PFSK-1 (cell line): ENCODE measurements around the gene UBA5.

Experiments used
- FOXP2 ChIP-seq: optimal IDR thresholded peaks from 2 replicates; pipeline ENCODE3; 2011; ENCODE audit warnings: borderline replicate concordance, control low read depth, inconsistent platforms; ENCODE audit not compliant: insufficient read depth; ENCODE audit errors: extremely low read length, extremely low read depth
- POLR2AphosphoS5 ChIP-seq: IDR thresholded peaks from 2 replicates; pipeline ENCODE4 v1.6.1; 2012; ENCODE audit warnings: low read depth, mild to moderate bottlenecking, control low read depth, low read length, moderate library complexity
- SIN3A ChIP-seq: IDR thresholded peaks from 2 replicates; pipeline ENCODE4 v1.6.1; 2012; ENCODE audit warnings: mild to moderate bottlenecking, low read length, moderate library complexity, borderline replicate concordance; ENCODE audit not compliant: insufficient read depth
- TAF1 ChIP-seq: IDR thresholded peaks from 2 replicates; pipeline ENCODE4 v1.6.1; 2012; ENCODE audit warnings: low read length, control low read depth, borderline replicate concordance; ENCODE audit not compliant: insufficient read depth
- TF ChIP-seq, protein P1 (sequence below), 2 experiments: IDR thresholded peaks; 2 replicates each; pipeline versions ENCODE4 v1.6.1 to v1.8.0; 2011 to 2012; ENCODE audit warnings: low read depth in 2 of 2, low read length in 2 of 2, control low read depth in 1 of 2, inconsistent platforms in 1 of 2, mild to moderate bottlenecking in 1 of 2, moderate library complexity in 1 of 2; ENCODE audit not compliant: insufficient read depth in 1 of 2

UBA5 gene

DNA sequence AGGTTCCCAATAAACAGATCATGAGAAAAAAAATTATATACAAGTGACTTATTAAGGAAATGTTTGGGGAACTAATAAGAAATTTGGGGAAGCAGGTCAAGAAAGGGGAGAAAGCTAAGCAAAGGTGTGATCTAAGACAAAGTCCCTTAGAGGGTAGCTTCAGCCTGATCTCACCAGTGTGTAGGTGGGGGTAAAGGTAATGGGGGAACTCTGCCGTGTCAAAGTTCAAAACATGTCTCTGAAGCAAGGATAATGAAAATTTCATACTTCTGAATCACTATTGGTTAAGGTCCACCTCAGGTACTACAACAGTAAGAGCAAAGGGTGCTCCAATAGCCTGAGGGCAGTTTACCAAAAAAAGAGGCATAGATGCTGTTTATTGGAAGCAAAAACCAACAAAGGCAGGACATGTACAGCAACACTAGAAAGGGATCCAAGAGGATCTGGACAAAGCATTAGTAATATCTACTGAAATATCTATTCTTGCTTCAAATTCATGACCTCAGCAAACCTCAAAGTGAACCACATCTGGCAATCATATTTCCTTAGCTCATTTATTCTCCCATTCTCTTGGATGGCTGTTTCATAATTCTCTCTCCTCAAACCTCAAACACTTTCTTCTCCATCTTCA is 7.4 kb upstream of the UBA5 start:
- no peak for TF ChIP-seq TAF1
- TF ChIP-seq FOXP2, result no peak
- no peak for TF ChIP-seq POLR2AphosphoS5
- TF ChIP-seq, protein P1, sequence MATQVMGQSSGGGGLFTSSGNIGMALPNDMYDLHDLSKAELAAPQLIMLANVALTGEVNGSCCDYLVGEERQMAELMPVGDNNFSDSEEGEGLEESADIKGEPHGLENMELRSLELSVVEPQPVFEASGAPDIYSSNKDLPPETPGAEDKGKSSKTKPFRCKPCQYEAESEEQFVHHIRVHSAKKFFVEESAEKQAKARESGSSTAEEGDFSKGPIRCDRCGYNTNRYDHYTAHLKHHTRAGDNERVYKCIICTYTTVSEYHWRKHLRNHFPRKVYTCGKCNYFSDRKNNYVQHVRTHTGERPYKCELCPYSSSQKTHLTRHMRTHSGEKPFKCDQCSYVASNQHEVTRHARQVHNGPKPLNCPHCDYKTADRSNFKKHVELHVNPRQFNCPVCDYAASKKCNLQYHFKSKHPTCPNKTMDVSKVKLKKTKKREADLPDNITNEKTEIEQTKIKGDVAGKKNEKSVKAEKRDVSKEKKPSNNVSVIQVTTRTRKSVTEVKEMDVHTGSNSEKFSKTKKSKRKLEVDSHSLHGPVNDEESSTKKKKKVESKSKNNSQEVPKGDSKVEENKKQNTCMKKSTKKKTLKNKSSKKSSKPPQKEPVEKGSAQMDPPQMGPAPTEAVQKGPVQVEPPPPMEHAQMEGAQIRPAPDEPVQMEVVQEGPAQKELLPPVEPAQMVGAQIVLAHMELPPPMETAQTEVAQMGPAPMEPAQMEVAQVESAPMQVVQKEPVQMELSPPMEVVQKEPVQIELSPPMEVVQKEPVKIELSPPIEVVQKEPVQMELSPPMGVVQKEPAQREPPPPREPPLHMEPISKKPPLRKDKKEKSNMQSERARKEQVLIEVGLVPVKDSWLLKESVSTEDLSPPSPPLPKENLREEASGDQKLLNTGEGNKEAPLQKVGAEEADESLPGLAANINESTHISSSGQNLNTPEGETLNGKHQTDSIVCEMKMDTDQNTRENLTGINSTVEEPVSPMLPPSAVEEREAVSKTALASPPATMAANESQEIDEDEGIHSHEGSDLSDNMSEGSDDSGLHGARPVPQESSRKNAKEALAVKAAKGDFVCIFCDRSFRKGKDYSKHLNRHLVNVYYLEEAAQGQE (IDR thresholded peaks at IDR 0.05; ENCODE audit: insufficient read depth in 1 of 2, low read depth in 2 of 2, low read length in 2 of 2), result no peak
- TF ChIP-seq SIN3A, result no peak

DNA sequence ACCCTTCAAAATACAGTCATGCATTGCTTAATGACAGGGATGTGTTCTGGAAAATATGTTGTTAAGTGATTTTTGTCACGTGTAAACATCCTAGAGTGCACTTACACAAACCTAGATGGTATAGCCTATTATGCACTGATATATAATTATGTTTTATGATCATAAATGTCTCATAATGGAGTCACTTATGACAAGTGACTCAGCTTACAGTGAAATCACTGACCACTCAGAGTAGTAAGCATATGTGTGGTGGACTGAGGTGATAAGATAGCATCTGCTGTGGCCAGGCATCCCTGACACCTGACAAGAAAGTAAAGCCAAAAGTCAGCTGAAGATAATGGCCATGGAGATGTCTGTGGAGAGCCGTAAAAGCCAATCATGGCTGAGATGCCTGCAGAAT is 5.9 kb upstream of the UBA5 start:
- TF ChIP-seq, protein P1 (IDR thresholded peaks at IDR 0.05; ENCODE audit: insufficient read depth in 1 of 2, low read depth in 2 of 2, low read length in 2 of 2), result no peak
- TF ChIP-seq TAF1 (no peak), FOXP2 (no peak), POLR2AphosphoS5 (no peak), SIN3A (no peak)

DNA sequence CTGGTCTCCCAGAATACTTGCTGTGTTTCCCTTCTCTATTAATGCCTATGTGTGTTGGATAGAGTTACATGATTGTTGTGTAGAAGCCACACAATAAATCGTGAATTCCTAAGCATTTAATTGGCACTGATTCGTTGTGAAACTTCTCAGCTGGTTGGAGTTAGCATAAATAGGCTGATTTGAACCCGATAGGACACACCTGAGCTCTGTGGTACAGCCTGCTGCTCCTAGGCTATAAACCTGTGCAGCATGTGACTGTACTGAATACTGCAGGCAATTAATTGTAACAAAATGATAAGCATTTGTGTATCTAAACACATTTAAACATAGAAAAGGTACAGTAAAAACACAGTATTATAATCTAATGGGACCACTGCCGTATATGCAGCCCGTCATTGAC is 5.4 kb upstream of the UBA5 start:
- no peak for TF ChIP-seq SIN3A

DNA sequence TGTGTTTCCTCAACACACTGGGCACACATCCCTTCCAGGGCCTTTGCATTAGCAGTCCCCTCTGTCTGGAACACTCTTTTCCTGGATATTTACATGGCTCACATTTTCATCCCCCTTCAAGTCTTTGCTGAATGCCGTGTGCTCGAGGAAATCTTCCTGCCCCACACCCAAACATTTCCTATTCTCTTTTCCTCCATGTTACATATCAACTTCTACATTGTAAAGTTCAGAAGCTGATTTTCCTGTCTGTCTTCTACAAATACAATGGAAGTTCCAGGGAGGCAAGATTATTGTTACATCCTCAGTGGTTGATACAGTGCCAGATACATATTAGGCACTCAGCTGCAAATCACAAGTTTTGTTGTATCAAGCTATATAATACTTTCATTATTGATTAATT is 4.7 kb upstream of the UBA5 start:
- TF ChIP-seq TAF1 (no peak), SIN3A (no peak), FOXP2 (no peak), POLR2AphosphoS5 (no peak)
- TF ChIP-seq, protein P1 (IDR thresholded peaks at IDR 0.05; ENCODE audit: insufficient read depth in 1 of 2, low read depth in 2 of 2, low read length in 2 of 2), result no peak

GRCh38 chr3:132657869-132658747 is 2.0 kb upstream of the UBA5 start:
- TF ChIP-seq, protein P1 (IDR thresholded peaks at IDR 0.05; ENCODE audit: insufficient read depth in 1 of 2, low read depth in 2 of 2, low read length in 2 of 2), result no peak
- TF ChIP-seq FOXP2 (no peak), TAF1 (no peak), SIN3A (no peak), POLR2AphosphoS5 (no peak)
